ENCODE results near the gene GABRG3. TPM values are rescaled to one million over a fixed set of nuclear protein-coding genes. Genes with fewer than 3 reads are reported as not detected.

GABRG3 gene
- total and polyA plus RNA-seq, 9 of the 15 experiments (the other 6 are each of a cell fraction or from before 2014, with no cell fraction given): 4.0 to 15.1 (median 11.2) TPM

GRCh38 chr15:27353856-27354255 lies 382.9 kb downstream of the GABRG3 start (continued):
- TF ChIP-seq POLR3G (IDR thresholded peaks at IDR 0.05; ENCODE audit: extremely low read depth, insufficient read length, insufficient replicate concordance) (no peak), MAFK (IDR thresholded peaks at IDR 0.05; ENCODE audit: low read length) (peak; percentile 55; the same call in 1 of the 2 replicates), MEIS2 (IDR thresholded peaks at IDR 0.05; ENCODE audit: partially characterized antibody) (no peak), MAZ (CRISPR knock-in tag; conservative IDR thresholded peaks at IDR 0.05 in 1 of 2, IDR thresholded peaks at IDR 0.05 in 1 of 2) (no peak), MAFF (IDR thresholded peaks at IDR 0.05; ENCODE audit: low read length) (peak; percentile 55)

GRCh38 chr15:27358751-27359434 lies 387.9 kb downstream of the GABRG3 start:
- POLR2A ChIA-PET: interaction anchor here (0.7 kb wide), 1 partner anchor 478 kb away, joined by 3 read pairs; no protein-coding TSS in a partner anchor
- H3K9ac ChIP-seq (ENCODE audit: insufficient read depth in 1 of 2, low read depth in 2 of 2, low read length in 2 of 2): no peak overlapping the region
- 19% methylated on average over 19 of the region's 19 CpGs for WGBS (ENCODE audit: insufficient coverage, low coverage, missing lambda C conversion rate)
- no peak for FAIRE-seq
- H3K4me2 ChIP-seq (ENCODE audit: insufficient read depth, low read length): no peak overlapping the region
- H3K27me3 ChIP-seq (ENCODE audit: control insufficient read depth in 2 of 2, insufficient read depth in 2 of 2, low read length in 2 of 2): no peaks in the 10 kb centered on the region
- CTCF ChIA-PET (ENCODE audit: low intra/inter-chr PET ratio): interaction anchor here (0.8 to 1.7 kb wide), 4 partner anchors 300 to 470 kb away, joined by 4 to 9 read pairs (median 6); no protein-coding TSS in a partner anchor
- H3K9me3 ChIP-seq (replicated peaks; ENCODE audit: control insufficient read depth, insufficient read depth, low read depth, low read length): no peaks in the 10 kb centered on the region
- no peaks in the 10 kb centered on the region for H3K79me2 ChIP-seq (ENCODE audit: control insufficient read depth, insufficient read depth, low read length)
- no peak overlapping the region for H3K27ac ChIP-seq (ENCODE audit: extremely low read depth, low read depth, low read length)
- H4K20me1 ChIP-seq (replicated peaks; ENCODE audit: control insufficient read depth, insufficient read depth, low read length): no peaks in the 10 kb centered on the region; the same call in 1 of the 2 replicates
- no peaks in the 10 kb centered on the region for H3K36me3 ChIP-seq (ENCODE audit: control insufficient read depth, insufficient read depth, low read length)
- H3K9me1 ChIP-seq (ENCODE audit: control insufficient read depth, insufficient read depth, low read length): no peaks in the 10 kb centered on the region
- peak; percentile 85 for ATAC-seq
- H3K4me3 ChIP-seq: no peak overlapping the region
- H2AFZ ChIP-seq (ENCODE audit: low read depth, low read length): 0 out of 2 replicates have a peak overlapping the region, but pooled peaks have one; percentile 8
- DNase-seq (ENCODE audit: extremely low read depth in 1 of 4, low spot score in 3 of 4): peak; percentile 49 to 63 (median 55)
- intact Hi-C loops (cut with micrococcal nuclease): loop anchor here (1.0 to 2.0 kb wide), 2 partner anchors 300 to 468 kb away; no protein-coding TSS in a partner anchor
- H3K4me1 ChIP-seq (replicated peaks in 1 of 2; ENCODE audit: control insufficient read depth in 2 of 2, insufficient read depth in 2 of 2, low read length in 2 of 2): peaks cover 0 to 6% of the 10 kb centered on the region in 2 experiments; a peak in 2 of 5 replicates
- BruUV-seq (replicated peaks): no TSS peak
- in situ Hi-C loops (cut with MboI): loop anchor here (5.0 to 10.0 kb wide), 2 partner anchors 304 to 467 kb away; no protein-coding TSS in a partner anchor
- no peak for TF ChIP-seq ELK3 (CRISPR knock-in tag; IDR thresholded peaks at IDR 0.05)
- no peak for TF ChIP-seq TFAM (CRISPR knock-in tag; conservative IDR thresholded peaks at IDR 0.05)
- TF ChIP-seq ZNF395 (CRISPR knock-in tag; IDR thresholded peaks at IDR 0.05): no peak
- no peak for TF ChIP-seq MAZ (CRISPR knock-in tag; conservative IDR thresholded peaks at IDR 0.05 in 1 of 2, IDR thresholded peaks at IDR 0.05 in 1 of 2)
- no peak for TF ChIP-seq TCFL5 (CRISPR knock-in tag; conservative IDR thresholded peaks at IDR 0.05)
- no peak for TF ChIP-seq ZNF644 (tag; IDR thresholded peaks at IDR 0.05; ENCODE audit: low read depth)
- TF ChIP-seq, protein P1, sequence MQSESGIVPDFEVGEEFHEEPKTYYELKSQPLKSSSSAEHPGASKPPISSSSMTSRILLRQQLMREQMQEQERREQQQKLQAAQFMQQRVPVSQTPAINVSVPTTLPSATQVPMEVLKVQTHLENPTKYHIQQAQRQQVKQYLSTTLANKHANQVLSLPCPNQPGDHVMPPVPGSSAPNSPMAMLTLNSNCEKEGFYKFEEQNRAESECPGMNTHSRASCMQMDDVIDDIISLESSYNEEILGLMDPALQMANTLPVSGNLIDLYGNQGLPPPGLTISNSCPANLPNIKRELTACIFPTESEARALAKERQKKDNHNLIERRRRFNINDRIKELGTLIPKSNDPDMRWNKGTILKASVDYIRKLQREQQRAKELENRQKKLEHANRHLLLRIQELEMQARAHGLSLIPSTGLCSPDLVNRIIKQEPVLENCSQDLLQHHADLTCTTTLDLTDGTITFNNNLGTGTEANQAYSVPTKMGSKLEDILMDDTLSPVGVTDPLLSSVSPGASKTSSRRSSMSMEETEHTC (IDR thresholded peaks at IDR 0.05): no peak
- no peak for TF ChIP-seq FOXK1 (CRISPR knock-in tag; IDR thresholded peaks at IDR 0.05; ENCODE audit: borderline replicate concordance)
- TF ChIP-seq MYC (IDR thresholded peaks at IDR 0.05; ENCODE audit: low read depth, low read length): no peak
- TF ChIP-seq MYC (CRISPR knock-in tag; IDR thresholded peaks at IDR 0.05; ENCODE audit: borderline replicate concordance, low read depth): no peak
- TF ChIP-seq JUNB (CRISPR knock-in tag; conservative IDR thresholded peaks at IDR 0.05): no peak
- no peak for TF ChIP-seq POLR2AphosphoS2 (IDR thresholded peaks at IDR 0.05; ENCODE audit: low read length)

Data from K562 (cell line).